HG03571 (cell line): ENCODE measurements around the gene KRTAP21-3.
"Not testable (repeated sequence)": the region's sequence is repeated elsewhere in the genome, so short reads cannot be mapped to it uniquely, and the experiment has no call there.

Experiments
- ATAC-seq: cut with Tn5 transposase; IDR thresholded peaks from one replicate; pipeline ENCODE4 v1.9.1; 2021; ENCODE audit not compliant: unreplicated experiment

KRTAP21-3 gene

GRCh38 chr21:30718239-30718909 is at the start of gene KRTAP21-3:
Gene KRTAP21-3, minus strand, starts transcription at chr21:30718777. Its CDS starts 18 bp downstream, at chr21:30718759.
- no peak for ATAC-seq

- ATAC-seq = no peak
Observed at GRCh38 chr21:30760776-30761175, 42.2 kb upstream of the KRTAP21-3 start.

- ATAC-seq = no peak
Observed at GRCh38 chr21:30758306-30758705, 39.7 kb upstream of the KRTAP21-3 start.

- ATAC-seq = not testable (repeated sequence)
Observed at GRCh38 chr21:30755328-30755727, 36.8 kb upstream of the KRTAP21-3 start, which contains the start of gene KRTAP21-1. Gene KRTAP21-1, minus strand, starts transcription at chr21:30755428. Its CDS starts 50 bp downstream, at chr21:30755378.

GRCh38 chr21:30747159-30747558 is 28.6 kb upstream of the KRTAP21-3 start, which contains the start of gene KRTAP21-2:
Gene KRTAP21-2, minus strand, starts transcription at chr21:30747259. Its CDS starts 57 bp downstream, at chr21:30747202.
- no peak for ATAC-seq

GRCh38 chr21:30740462-30740861 is 21.9 kb upstream of the KRTAP21-3 start:
- ATAC-seq = no peak

- ATAC-seq = no peak
Observed at GRCh38 chr21:30733026-30733425, 14.4 kb upstream of the KRTAP21-3 start.

GRCh38 chr21:30726726-30727125 is 8.1 kb upstream of the KRTAP21-3 start:
- no peak for ATAC-seq

- ATAC-seq = no peak
Observed at GRCh38 chr21:30719401-30719800, 824 bp upstream of the KRTAP21-3 start.

- ATAC-seq = no peak
Observed at GRCh38 chr21:30717105-30717504, 1.5 kb downstream of the KRTAP21-3 start.

- ATAC-seq = no peak
Observed at GRCh38 chr21:30714946-30715345, 3.6 kb downstream of the KRTAP21-3 start.

- no peak for ATAC-seq
Observed at GRCh38 chr21:30714456-30714855, 4.1 kb downstream of the KRTAP21-3 start.

- no peak for ATAC-seq
Observed at GRCh38 chr21:30713766-30714165, 4.8 kb downstream of the KRTAP21-3 start.

GRCh38 chr21:30710499-30710898 is 8.1 kb downstream of the KRTAP21-3 start:
- no peak for ATAC-seq

GRCh38 chr21:30707409-30707808 is 11.2 kb downstream of the KRTAP21-3 start:
- ATAC-seq = no peak

- no peak for ATAC-seq
Observed at GRCh38 chr21:30695956-30696355, 22.6 kb downstream of the KRTAP21-3 start.

GRCh38 chr21:30689822-30690221 is 28.8 kb downstream of the KRTAP21-3 start:
- ATAC-seq = no peak

GRCh38 chr21:30684506-30684905 is 34.1 kb downstream of the KRTAP21-3 start:
- ATAC-seq = no peak

GRCh38 chr21:30680586-30680985 is 38.0 kb downstream of the KRTAP21-3 start:
- no peak for ATAC-seq

GRCh38 chr21:30676737-30677136 is 41.8 kb downstream of the KRTAP21-3 start:
- no peak for ATAC-seq

GRCh38 chr21:30674312-30674711 is 44.3 kb downstream of the KRTAP21-3 start:
- no peak for ATAC-seq

GRCh38 chr21:30672985-30673650 is 45.5 kb downstream of the KRTAP21-3 start:
- no peak for ATAC-seq
